Fibroblast of villous mesenchyme (primary cell): Measurements from ENCODE around the gene S100A2. TPM values are rescaled to one million over a fixed set of nuclear protein-coding genes. Genes with fewer than 3 reads are reported as not detected.

Experiments
- DNase-seq: peaks from one replicate; pipeline ENCODE4 v3.0.0-alpha.2; 2010; ENCODE audit warnings: low read depth
- H3K4me3 ChIP-seq: 2 replicates; pipeline ENCODE4 v1.5.1; 2011; ENCODE audit warnings: low read depth, mild to moderate bottlenecking, low read length
- total RNA-seq: library from RNA; depleted of rRNA; stranded (reverse); fragments of >200 nt; gene quantifications from 2 replicates; pipeline ENCODE4 v1.2.3, GENCODE V29; 2012
- TF ChIP-seq, protein P1 (sequence below): IDR thresholded peaks from 2 replicates; pipeline ENCODE4 v1.5.1; 2012; ENCODE audit warnings: low read depth, mild to moderate bottlenecking, low read length; ENCODE audit not compliant: insufficient read depth

S100A2 gene
- total RNA-seq, 1 donor: 2.2 TPM

DNA sequence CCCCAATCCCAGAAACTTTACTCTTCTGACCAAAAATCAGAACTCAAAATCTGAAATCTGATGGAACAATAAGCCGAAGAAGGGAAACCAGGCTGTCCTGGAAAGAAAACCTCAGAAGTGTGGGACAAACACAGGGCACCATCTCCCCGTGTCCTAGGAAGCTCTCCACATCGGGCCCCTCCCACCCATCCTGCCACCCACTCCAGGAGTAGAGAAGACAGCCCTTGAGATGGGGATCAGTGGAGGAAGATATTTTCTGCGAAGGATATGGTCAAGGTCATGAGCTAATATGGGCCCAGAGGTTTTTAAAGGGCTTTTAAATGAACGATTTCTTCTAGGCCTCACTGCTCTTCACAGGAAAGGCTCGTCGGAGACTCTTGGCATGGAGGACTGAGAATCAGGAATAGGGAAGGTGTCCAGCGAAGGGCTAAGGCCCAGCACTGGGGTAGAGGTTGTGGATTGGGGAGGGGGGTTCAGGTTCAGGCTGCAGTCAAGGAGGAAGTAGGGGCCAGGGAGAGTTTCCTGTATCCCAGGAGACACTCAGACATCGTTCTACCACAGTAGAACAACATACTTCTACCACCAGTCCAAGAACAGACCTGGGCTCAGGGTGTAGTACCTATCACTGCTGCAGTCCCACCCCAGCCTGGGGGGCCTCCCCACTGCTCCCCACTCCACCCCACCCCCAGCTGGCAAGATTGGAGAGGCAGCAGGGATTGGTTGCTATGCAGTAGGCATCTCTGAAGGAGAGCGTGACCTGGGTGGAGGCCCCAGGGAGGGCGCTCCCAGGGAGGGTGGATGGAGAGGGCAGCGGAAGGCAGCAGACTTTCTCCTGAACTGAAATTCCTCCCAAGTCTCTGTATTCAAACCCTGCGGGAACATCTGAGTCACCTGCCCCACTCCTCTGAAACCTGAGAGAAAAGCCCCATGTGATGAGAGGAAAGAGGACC is 23.7 kb downstream of the S100A2 start:
- DNase-seq: no peak
- no peak overlapping the region for H3K4me3 ChIP-seq
- TF ChIP-seq, protein P1, sequence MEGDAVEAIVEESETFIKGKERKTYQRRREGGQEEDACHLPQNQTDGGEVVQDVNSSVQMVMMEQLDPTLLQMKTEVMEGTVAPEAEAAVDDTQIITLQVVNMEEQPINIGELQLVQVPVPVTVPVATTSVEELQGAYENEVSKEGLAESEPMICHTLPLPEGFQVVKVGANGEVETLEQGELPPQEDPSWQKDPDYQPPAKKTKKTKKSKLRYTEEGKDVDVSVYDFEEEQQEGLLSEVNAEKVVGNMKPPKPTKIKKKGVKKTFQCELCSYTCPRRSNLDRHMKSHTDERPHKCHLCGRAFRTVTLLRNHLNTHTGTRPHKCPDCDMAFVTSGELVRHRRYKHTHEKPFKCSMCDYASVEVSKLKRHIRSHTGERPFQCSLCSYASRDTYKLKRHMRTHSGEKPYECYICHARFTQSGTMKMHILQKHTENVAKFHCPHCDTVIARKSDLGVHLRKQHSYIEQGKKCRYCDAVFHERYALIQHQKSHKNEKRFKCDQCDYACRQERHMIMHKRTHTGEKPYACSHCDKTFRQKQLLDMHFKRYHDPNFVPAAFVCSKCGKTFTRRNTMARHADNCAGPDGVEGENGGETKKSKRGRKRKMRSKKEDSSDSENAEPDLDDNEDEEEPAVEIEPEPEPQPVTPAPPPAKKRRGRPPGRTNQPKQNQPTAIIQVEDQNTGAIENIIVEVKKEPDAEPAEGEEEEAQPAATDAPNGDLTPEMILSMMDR: no peak

DNA sequence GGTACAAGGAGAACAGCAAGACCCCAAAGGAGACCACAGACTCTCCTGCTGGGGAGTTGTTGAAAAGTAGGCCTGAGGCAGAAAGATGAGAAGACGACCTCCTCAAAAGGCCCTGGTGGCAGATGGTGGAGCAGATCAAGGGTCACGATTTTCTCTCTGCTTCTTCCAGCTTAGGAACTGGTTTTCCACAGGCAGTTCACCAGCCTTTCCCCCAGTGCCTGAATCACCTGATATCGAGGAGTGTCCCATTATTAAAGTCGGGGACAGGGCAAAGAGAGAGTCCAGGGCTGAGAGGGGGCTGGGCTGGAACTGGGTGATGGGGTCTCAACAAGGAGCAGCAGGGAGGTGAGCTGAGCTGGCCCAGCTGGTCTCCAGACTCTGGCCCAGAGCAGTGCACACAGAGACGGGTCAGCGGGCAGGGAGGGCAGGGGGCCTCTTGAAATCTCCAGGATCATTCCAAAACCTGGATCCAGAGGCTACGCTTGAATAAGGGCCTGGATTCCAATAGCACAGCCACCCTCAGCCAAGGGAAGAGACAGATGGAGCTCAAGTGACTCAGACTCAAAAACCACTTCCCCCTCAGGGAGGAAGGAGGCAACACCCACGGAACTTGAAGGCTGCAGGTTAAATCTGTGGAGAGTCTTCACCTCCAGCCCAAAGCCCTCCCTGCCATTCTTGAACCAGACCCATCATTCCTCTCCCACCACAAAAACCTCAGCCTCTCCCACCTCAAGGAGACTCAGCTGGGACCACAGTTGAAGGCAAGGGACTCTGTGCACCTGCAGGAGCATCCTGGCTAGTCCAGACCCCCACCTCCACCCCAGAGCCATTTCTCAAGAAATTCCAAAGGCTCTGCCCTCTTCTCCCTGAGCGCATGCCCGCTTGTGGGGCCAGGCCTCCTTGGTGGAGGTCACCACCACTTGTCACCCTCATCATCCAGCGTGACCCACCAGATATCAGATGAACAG is 25.0 kb downstream of the S100A2 start, which contains the start of gene S100A5:
S100A5 (minus strand) TSS at position 541 of the 968 bp plus-strand sequence. CDS start 743 bp downstream, outside the sequence.
- TF ChIP-seq, protein P1: no peak

DNA sequence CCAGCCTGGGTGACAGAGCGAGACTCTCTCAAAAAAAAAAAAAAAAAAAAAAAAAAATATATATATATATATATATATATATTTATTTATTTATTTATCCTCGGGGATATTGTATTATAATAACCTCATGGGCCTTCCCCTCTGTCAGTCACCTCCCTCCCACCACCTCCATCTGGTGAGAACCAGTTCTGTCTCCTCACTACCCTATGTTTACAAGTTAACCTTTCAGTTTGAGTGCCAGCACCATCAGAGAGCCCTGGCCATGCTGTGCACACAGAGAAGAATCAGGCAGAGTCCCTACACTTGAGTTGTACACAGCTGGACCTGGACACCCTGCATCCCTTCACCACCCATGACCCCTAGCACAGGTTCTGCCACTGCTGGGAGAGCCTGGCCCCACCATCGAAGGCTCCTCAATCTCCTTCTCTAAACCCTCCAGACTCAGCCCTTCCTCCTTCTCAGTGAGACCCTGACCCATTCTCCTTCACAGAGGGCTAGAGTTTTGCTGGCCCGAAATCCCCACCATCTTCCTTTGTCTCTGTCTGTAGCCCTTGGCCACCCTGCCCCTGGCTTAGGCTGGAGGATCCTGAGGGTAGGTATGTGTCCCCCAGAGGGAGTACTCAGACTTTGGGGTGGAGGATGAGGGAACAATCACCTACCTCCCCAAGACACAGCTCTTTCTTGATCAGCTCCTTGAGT is 26.1 kb downstream of the S100A2 start:
- TF ChIP-seq, protein P1: no peak
- no peak for DNase-seq
- H3K4me3 ChIP-seq: no peak overlapping the region

More for the DNA sequence above, 25.0 kb downstream of the S100A2 start, which contains the start of gene S100A5:
- DNase-seq: no peak
- H3K4me3 ChIP-seq: no peak within 1 kb of the TSS

DNA sequence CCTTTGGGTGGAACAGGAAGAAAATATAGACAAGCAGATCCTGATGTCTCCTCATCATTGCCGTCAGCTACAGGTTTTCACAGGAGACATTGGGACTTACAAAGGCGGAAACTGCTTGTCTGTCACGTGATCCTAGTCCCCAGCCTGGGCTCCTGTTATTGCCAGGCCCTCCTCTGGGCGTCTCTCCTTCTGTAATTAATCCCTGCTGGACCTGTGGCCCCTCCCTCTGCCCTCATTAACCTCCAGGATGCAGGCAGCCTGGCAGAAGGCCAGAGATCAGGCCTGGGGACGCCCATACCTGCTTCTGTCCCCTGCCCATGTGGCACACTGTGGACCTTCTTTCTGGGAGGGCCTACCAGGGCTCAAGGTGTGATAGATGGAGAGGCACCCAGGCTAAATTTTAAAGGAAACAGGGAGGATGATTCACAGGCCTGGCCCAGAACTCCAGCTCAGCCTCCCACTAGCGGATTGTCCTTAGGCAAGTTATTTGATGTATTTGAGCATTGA is 27.3 kb downstream of the S100A2 start:
- no peak for DNase-seq
- TF ChIP-seq, protein P1: no peak

DNA sequence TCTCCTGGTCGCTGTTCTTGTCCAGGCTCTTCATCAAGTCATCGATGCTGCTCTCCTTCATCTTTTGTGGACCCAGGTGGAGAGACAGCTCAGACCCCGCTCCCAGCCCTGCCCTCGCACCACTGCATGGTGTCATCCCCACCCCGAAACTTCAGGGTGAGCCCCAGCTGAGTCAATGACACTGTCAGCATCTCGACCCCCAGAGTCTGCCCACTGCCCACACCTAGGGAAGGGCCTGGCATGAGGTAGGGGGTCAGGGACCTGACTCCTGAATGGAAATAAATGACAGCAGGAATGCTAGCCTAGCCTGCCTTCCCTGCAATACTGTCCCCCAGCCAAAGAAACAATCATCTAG is 28.3 kb downstream of the S100A2 start:
- no peak for DNase-seq
- TF ChIP-seq, protein P1: no peak
- H3K4me3 ChIP-seq: no peak overlapping the region

More for the DNA sequence above, 27.3 kb downstream of the S100A2 start:
- H3K4me3 ChIP-seq: no peak overlapping the region

DNA sequence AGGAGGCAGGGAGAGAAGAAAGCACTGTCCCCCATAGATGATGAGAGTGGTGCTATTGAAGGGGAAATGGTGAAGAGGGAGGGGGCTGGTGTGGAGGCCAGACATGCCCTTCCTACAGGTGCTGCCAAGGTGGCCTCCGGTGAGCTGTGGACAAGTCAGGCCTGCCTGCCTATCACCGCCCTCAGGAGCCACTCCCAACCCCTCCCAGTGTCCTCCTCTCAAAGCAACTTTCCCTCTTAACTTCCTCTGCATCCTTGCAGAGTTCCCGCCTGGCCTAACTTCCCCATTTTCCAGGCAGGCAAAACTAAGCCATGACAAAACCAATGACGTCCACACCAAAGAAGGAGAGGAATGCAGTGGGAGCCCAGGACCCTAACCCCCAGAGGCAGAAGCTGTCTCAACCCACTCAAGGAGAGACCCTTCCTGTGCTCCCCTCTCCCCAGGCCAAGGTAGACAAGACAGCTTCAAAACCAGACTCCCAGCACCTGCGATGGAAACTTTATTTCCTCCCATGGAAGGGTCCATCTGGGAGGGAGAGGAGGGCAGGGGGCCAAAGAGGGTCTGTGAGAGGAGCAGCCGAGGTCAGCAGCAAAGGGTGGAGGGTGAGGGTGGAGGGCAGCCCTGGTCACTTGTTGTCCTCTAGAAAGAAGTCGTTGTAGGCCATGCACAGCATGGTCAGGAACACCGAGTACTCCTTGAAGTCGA is 28.8 kb downstream of the S100A2 start:
- no peak for DNase-seq
- TF ChIP-seq, protein P1: no peak
- H3K4me3 ChIP-seq: peak overlapping the region; percentile 86
